GM23338 (cell line): ENCODE measurements around the gene TRPM7. TPM values are rescaled to one million over a fixed set of nuclear protein-coding genes. Genes with fewer than 3 reads are reported as not detected.

Experiments used
- ATAC-seq: fragments of 200-7000 bp; cut with Tn5 transposase; 3 replicates; pipeline ENCODE4 v1.9.1; 2020
- DNase-seq: peaks from one replicate; pipeline ENCODE4 v3.0.0-alpha.2; 2015; ENCODE audit warnings: low spot score
- H2AFZ ChIP-seq: fragments of 200-600 bp; sonication (generic); 2 replicates; pipeline ENCODE4 v1.8.0; 2016; ENCODE audit warnings: antibody characterized with exemption, mild to moderate bottlenecking, moderate library complexity
- H3F3A ChIP-seq: fragments of 200-600 bp; sonication (generic); replicated peaks from 2 replicates; pipeline ENCODE4 v1.8.0; 2017; ENCODE audit warnings: antibody characterized with exemption, mixed run types, low read depth
- H3K27ac ChIP-seq: fragments of 200-600 bp; sonication (generic); 2 replicates; pipeline ENCODE4 v1.6.1; 2016; ENCODE audit warnings: low read depth
- H3K27me3 ChIP-seq: fragments of 200-600 bp; sonication (generic); 2 replicates; pipeline ENCODE4 v1.8.0; 2016; ENCODE audit warnings: mild to moderate bottlenecking, mixed run types, moderate library complexity; ENCODE audit not compliant: insufficient read depth
- H3K36me3 ChIP-seq: fragments of 200-600 bp; sonication (generic); 2 replicates; pipeline ENCODE4 v1.8.0; 2016; ENCODE audit warnings: mild to moderate bottlenecking; ENCODE audit not compliant: insufficient read depth
- H3K4me1 ChIP-seq: fragments of 200-600 bp; sonication (generic); 2 replicates; pipeline ENCODE4 v1.8.0; 2016; ENCODE audit warnings: mild to moderate bottlenecking, moderate library complexity; ENCODE audit not compliant: insufficient read depth
- H3K4me2 ChIP-seq: fragments of 200-600 bp; sonication (generic); 2 replicates; pipeline ENCODE4 v1.7.1; 2017; ENCODE audit warnings: mixed run types
- H3K4me3 ChIP-seq: fragments of 200-600 bp; sonication (generic); 2 replicates; pipeline ENCODE4 v1.6.1; 2016; ENCODE audit warnings: mixed run types
- H3K79me2 ChIP-seq: fragments of 200-600 bp; sonication (generic); replicated peaks from 2 replicates; pipeline ENCODE4 v1.8.0; 2017; ENCODE audit warnings: mild to moderate bottlenecking; ENCODE audit not compliant: insufficient read depth
- H3K9me2 ChIP-seq: fragments of 200-600 bp; sonication (generic); 2 replicates; pipeline ENCODE4 v1.8.0; 2017; ENCODE audit not compliant: insufficient read depth
- H4K20me1 ChIP-seq: fragments of 200-600 bp; sonication (generic); replicated peaks from 2 replicates; pipeline ENCODE4 v1.8.0; 2017; ENCODE audit warnings: mild to moderate bottlenecking; ENCODE audit not compliant: insufficient read depth
- H3K27ac Mint-ChIP-seq: 2 replicates; pipeline ENCODE4 v1.8.0; 2020; ENCODE audit warnings: inconsistent platforms, mild to moderate bottlenecking, moderate library complexity, mixed read lengths
- H3K27me3 Mint-ChIP-seq: 3 replicates; pipeline ENCODE4 v1.8.0; 2022; ENCODE audit warnings: low read depth, mild to moderate bottlenecking, moderate library complexity, mixed read lengths, inconsistent platforms; ENCODE audit not compliant: insufficient read depth, poor library complexity
- H3K36me3 Mint-ChIP-seq: 3 replicates; pipeline ENCODE4 v1.8.0; 2021; ENCODE audit warnings: low read depth, mild to moderate bottlenecking, inconsistent platforms, moderate library complexity, mixed read lengths
- H3K4me1 Mint-ChIP-seq: 3 replicates; pipeline ENCODE4 v1.8.0; 2020; ENCODE audit warnings: mild to moderate bottlenecking, inconsistent platforms, mixed read lengths
- H3K4me3 Mint-ChIP-seq: 3 replicates; pipeline ENCODE4 v1.8.0; 2021; ENCODE audit warnings: moderate library complexity, mild to moderate bottlenecking, inconsistent platforms, mixed read lengths
- H3K9me3 Mint-ChIP-seq: 3 replicates; pipeline ENCODE4 v1.8.0; 2020; ENCODE audit warnings: moderate library complexity, mild to moderate bottlenecking, inconsistent platforms, mixed read lengths
- EZH2 ChIP-seq: fragments of 200-600 bp; sonication (generic); IDR thresholded peaks from one replicate; pipeline ENCODE4 v1.8.0; 2017; ENCODE audit warnings: antibody characterized with exemption, mild to moderate bottlenecking, low read depth; ENCODE audit not compliant: unreplicated experiment
- POLR2AphosphoS5 ChIP-seq: IDR thresholded peaks from 2 replicates; pipeline ENCODE4 v1.6.1; 2016; ENCODE audit warnings: antibody characterized with exemption, low read depth
- STAT1 ChIP-seq: IDR thresholded peaks from one replicate; pipeline ENCODE4 v1.6.1; 2016; ENCODE audit warnings: antibody characterized with exemption; ENCODE audit not compliant: unreplicated experiment
- ZNF114 ChIP-seq: fragments of 250-450 bp; sonication (Bioruptor Pico); IDR thresholded peaks from 2 replicates; pipeline ENCODE4 v1.5.0; 2020; ENCODE audit warnings: mild to moderate bottlenecking, moderate library complexity
- ZNF331 ChIP-seq: fragments of 250-450 bp; sonication (Bioruptor Pico); IDR thresholded peaks from 2 replicates; pipeline ENCODE4 v1.5.0; 2020; ENCODE audit warnings: low read depth, mild to moderate bottlenecking, moderate library complexity
- polyA plus RNA-seq: library from polyadenylated mRNA; unstranded; fragments of >200 nt; fragmentation: Nextera tagmentation; extraction: Ambion mirVana; gene quantifications from 2 replicates; pipeline ENCODE4 v1.2.1, GENCODE V29; 2016
- total RNA-seq: library from RNA; depleted of rRNA; stranded (reverse); fragments of >200 nt; shearing (Covaris generic); gene quantifications from 2 replicates; pipeline ENCODE4 v1.2.3, GENCODE V29; 2014
- TF ChIP-seq, protein P1 (sequence below), 2 experiments: fragments of 200-600 bp in 1 of 2; sonication (generic) in 1 of 2; conservative IDR thresholded peaks; 2 replicates each; pipeline versions ENCODE4 v1.5.1 to v1.6.1; 2016 to 2017; ENCODE audit warnings: antibody characterized with exemption in 2 of 2, low read depth in 2 of 2, mild to moderate bottlenecking in 2 of 2, moderate library complexity in 1 of 2
- TF ChIP-seq, protein P2 (sequence below): fragments of 250-450 bp; sonication (Bioruptor Pico); IDR thresholded peaks from 2 replicates; pipeline ENCODE4 v1.5.0; 2020; ENCODE audit warnings: mild to moderate bottlenecking, moderate library complexity

The TRPM7 gene
- total and polyA plus RNA-seq, 2 experiments from 2014 or later: 8.3 to 41.0 TPM

DNA sequence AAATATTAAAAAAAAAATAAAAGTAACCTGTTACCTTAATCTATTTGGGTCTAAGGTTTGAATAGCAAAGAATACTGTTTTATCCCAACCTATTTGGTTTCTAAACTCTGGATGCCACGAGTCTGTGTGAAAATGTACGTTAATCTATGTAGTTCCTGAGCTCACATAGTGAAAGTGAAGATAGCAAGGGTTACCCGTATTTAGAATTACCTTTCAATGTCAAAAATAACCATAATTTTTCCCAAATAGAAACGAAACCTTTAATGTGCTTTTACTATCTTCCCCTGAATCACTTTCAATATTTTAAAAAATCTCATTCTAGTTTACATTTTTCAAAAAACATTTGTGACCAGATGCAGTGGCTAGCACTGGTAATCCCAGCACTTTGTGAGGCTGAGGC lies 134.4 kb downstream of the TRPM7 start:
- Histone ChIP-seq H2AFZ (no peak overlapping the region), H4K20me1 (no peaks in the 10 kb centered on the region), H3K4me3 (no peak overlapping the region), H3K27me3 (no peaks in the 10 kb centered on the region), H3K27ac (no peak overlapping the region), H3F3A (no peaks in the 10 kb centered on the region), H3K4me1 (no peaks in the 10 kb centered on the region), H3K36me3 (no peaks in the 10 kb centered on the region), H3K79me2 (no peaks in the 10 kb centered on the region), H3K4me2 (no peak overlapping the region), H3K9me2 (no peaks in the 10 kb centered on the region)
- Mint-ChIP-seq H3K27ac (no peak overlapping the region), H3K4me1 (peaks cover 4% of the 10 kb centered on the region; the same call in 2 of the 3 replicates), H3K4me3 (no peak overlapping the region), H3K36me3 (no peaks in the 10 kb centered on the region), H3K9me3 (no peaks in the 10 kb centered on the region; the same call in 2 of the 3 replicates), H3K27me3 (peaks cover 5% of the 10 kb centered on the region)
- no peak for TF ChIP-seq ZNF331 (CRISPR knock-in tag)
- no peak for TF ChIP-seq EZH2
- TF ChIP-seq, protein P1, sequence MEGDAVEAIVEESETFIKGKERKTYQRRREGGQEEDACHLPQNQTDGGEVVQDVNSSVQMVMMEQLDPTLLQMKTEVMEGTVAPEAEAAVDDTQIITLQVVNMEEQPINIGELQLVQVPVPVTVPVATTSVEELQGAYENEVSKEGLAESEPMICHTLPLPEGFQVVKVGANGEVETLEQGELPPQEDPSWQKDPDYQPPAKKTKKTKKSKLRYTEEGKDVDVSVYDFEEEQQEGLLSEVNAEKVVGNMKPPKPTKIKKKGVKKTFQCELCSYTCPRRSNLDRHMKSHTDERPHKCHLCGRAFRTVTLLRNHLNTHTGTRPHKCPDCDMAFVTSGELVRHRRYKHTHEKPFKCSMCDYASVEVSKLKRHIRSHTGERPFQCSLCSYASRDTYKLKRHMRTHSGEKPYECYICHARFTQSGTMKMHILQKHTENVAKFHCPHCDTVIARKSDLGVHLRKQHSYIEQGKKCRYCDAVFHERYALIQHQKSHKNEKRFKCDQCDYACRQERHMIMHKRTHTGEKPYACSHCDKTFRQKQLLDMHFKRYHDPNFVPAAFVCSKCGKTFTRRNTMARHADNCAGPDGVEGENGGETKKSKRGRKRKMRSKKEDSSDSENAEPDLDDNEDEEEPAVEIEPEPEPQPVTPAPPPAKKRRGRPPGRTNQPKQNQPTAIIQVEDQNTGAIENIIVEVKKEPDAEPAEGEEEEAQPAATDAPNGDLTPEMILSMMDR (conservative IDR thresholded peaks at IDR 0.05; ENCODE audit: low read depth in 2 of 2): no peak
- DNase-seq: no peak
- no peak for ATAC-seq

DNA sequence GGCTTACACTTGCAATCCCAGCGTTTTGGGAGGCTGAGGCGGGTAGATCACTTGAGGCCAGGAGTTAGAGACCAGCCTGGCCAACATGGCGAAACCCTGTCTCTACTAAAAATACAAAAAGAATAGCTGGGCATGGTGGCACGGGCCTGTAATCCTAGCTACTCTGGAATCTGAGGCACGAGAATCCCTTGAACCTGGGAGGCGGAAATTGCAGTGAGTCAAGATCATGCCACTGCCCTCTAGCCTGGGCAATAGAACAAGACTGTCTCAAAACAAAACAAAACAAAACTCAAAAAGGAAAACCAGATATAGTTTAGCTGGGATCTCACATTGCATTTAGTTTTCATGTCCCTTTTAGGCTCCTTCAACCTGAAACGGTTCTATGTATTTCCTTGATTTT lies 137.3 kb downstream of the TRPM7 start:
- no peaks in the 10 kb centered on the region for H3K27me3 Mint-ChIP-seq
- H3K4me3 Mint-ChIP-seq: no peak overlapping the region
- no peak for ATAC-seq
- Histone ChIP-seq H2AFZ (no peak overlapping the region), H3K9me2 (no peaks in the 10 kb centered on the region), H3K79me2 (no peaks in the 10 kb centered on the region), H3K4me1 (no peaks in the 10 kb centered on the region), H4K20me1 (no peaks in the 10 kb centered on the region), H3K4me3 (no peak overlapping the region), H3K27me3 (no peaks in the 10 kb centered on the region), H3K27ac (no peak overlapping the region), H3F3A (no peaks in the 10 kb centered on the region), H3K4me2 (no peak overlapping the region), H3K36me3 (no peaks in the 10 kb centered on the region)
- no peak for DNase-seq
- H3K4me1 Mint-ChIP-seq: peaks cover 7% of the 10 kb centered on the region; the same call in 2 of the 3 replicates
- no peak overlapping the region for H3K27ac Mint-ChIP-seq
- no peaks in the 10 kb centered on the region for H3K36me3 Mint-ChIP-seq
- no peaks in the 10 kb centered on the region; the same call in 2 of the 3 replicates for H3K9me3 Mint-ChIP-seq
- TF ChIP-seq POLR2AphosphoS5: no peak
- TF ChIP-seq ZNF331 (CRISPR knock-in tag): no peak
- no peak for TF ChIP-seq STAT1

DNA sequence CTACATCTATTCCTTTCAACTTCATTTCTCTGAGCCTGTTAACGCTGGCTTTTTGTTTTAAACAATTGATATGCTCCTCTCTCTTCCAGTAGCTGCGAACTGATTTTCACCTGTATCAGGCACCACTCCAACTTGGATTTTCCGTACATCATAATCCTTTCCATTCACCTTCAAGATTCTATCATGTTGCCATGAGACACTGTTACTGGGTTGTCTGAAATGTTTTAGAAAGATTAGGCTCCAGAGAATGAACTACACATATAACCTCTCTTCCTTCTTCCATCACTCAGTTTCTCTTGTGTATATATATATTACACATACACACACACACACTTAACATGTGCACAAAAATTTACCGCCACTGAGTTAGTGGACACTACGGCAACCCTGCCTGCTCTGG lies 140.0 kb downstream of the TRPM7 start, which contains the start of gene USP50:
Gene USP50 (minus strand): TSS at position 101 of the 400 bp plus-strand sequence. CDS start 141 bp downstream, outside the sequence.
- H3K9me2 ChIP-seq: no peaks in the 10 kb centered on the region; the same call in 1 of the 2 replicates
- no peak within 1 kb of the TSS for H3K4me2 ChIP-seq
- no peaks in the 10 kb centered on the region for H4K20me1 ChIP-seq
- H3K4me3 ChIP-seq: no peak within 1 kb of the TSS
- H2AFZ ChIP-seq: no peak within 1 kb of the TSS
- H3K36me3 ChIP-seq: no peaks in the 10 kb centered on the region
- H3K27ac ChIP-seq: no peak within 1 kb of the TSS
- peaks cover 5% of the 10 kb centered on the region; the same call in 2 of the 3 replicates for H3K4me1 Mint-ChIP-seq
- no peaks in the 10 kb centered on the region for H3K27me3 ChIP-seq
- H3K4me1 ChIP-seq: no peaks in the 10 kb centered on the region
- no peaks in the 10 kb centered on the region for H3K79me2 ChIP-seq
- no peaks in the 10 kb centered on the region for H3K36me3 Mint-ChIP-seq
- no peak for DNase-seq
- H3K27me3 Mint-ChIP-seq: no peaks in the 10 kb centered on the region
- H3K4me3 Mint-ChIP-seq: no peak within 1 kb of the TSS
- H3K9me3 Mint-ChIP-seq: no peaks in the 10 kb centered on the region
- H3F3A ChIP-seq: no peaks in the 10 kb centered on the region
- ATAC-seq: no peak
- H3K27ac Mint-ChIP-seq: no peak within 1 kb of the TSS
- no peak for TF ChIP-seq ZNF114 (CRISPR knock-in tag)
- TF ChIP-seq STAT1: no peak
- TF ChIP-seq, protein P2, sequence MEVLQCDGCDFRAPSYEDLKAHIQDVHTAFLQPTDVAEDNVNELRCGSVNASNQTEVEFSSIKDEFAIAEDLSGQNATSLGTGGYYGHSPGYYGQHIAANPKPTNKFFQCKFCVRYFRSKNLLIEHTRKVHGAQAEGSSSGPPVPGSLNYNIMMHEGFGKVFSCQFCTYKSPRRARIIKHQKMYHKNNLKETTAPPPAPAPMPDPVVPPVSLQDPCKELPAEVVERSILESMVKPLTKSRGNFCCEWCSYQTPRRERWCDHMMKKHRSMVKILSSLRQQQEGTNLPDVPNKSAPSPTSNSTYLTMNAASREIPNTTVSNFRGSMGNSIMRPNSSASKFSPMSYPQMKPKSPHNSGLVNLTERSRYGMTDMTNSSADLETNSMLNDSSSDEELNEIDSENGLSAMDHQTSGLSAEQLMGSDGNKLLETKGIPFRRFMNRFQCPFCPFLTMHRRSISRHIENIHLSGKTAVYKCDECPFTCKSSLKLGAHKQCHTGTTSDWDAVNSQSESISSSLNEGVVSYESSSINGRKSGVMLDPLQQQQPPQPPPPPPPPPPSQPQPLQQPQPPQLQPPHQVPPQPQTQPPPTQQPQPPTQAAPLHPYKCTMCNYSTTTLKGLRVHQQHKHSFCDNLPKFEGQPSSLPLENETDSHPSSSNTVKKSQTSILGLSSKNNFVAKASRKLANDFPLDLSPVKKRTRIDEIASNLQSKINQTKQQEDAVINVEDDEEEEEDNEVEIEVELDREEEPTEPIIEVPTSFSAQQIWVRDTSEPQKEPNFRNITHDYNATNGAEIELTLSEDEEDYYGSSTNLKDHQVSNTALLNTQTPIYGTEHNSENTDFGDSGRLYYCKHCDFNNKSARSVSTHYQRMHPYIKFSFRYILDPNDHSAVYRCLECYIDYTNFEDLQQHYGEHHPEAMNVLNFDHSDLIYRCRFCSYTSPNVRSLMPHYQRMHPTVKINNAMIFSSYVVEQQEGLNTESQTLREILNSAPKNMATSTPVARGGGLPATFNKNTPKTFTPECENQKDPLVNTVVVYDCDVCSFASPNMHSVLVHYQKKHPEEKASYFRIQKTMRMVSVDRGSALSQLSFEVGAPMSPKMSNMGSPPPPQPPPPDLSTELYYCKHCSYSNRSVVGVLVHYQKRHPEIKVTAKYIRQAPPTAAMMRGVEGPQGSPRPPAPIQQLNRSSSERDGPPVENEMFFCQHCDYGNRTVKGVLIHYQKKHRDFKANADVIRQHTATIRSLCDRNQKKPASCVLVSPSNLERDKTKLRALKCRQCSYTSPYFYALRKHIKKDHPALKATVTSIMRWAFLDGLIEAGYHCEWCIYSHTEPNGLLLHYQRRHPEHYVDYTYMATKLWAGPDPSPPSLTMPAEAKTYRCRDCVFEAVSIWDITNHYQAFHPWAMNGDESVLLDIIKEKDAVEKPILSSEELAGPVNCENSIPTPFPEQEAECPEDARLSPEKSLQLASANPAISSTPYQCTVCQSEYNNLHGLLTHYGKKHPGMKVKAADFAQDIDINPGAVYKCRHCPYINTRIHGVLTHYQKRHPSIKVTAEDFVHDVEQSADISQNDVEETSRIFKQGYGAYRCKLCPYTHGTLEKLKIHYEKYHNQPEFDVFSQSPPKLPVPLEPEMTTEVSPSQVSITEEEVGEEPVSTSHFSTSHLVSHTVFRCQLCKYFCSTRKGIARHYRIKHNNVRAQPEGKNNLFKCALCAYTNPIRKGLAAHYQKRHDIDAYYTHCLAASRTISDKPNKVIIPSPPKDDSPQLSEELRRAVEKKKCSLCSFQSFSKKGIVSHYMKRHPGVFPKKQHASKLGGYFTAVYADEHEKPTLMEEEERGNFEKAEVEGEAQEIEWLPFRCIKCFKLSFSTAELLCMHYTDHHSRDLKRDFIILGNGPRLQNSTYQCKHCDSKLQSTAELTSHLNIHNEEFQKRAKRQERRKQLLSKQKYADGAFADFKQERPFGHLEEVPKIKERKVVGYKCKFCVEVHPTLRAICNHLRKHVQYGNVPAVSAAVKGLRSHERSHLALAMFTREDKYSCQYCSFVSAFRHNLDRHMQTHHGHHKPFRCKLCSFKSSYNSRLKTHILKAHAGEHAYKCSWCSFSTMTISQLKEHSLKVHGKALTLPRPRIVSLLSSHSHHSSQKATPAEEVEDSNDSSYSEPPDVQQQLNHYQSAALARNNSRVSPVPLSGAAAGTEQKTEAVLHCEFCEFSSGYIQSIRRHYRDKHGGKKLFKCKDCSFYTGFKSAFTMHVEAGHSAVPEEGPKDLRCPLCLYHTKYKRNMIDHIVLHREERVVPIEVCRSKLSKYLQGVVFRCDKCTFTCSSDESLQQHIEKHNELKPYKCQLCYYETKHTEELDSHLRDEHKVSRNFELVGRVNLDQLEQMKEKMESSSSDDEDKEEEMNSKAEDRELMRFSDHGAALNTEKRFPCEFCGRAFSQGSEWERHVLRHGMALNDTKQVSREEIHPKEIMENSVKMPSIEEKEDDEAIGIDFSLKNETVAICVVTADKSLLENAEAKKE (CRISPR knock-in tag): no peak
